H9 (cell line): ENCODE measurements around the gene OR8J1. TPM values are rescaled to one million over a fixed set of nuclear protein-coding genes. Genes with fewer than 3 reads are reported as not detected.

ENCODE experiments used
- DNase-seq: peaks from one replicate; pipeline ENCODE4 v3.0.0-alpha.2; 2017
- H2AFZ ChIP-seq: one replicate; pipeline ENCODE4 v1.6.1; 2013; ENCODE audit warnings: mild to moderate bottlenecking, low read length, control low read depth, moderate library complexity
- H2AK5ac ChIP-seq: 2 replicates; pipeline ENCODE4 v1.6.1; 2013; ENCODE audit warnings: low read length, control low read depth, mixed read lengths; ENCODE audit not compliant: insufficient read length
- H2BK120ac ChIP-seq: one replicate; pipeline ENCODE4 v1.6.1; 2013; ENCODE audit warnings: low read depth, mild to moderate bottlenecking, low read length, control low read depth, inconsistent platforms; ENCODE audit not compliant: poor library complexity, severe bottlenecking
- H2BK12ac ChIP-seq: 2 replicates; pipeline ENCODE4 v1.6.1; 2013; ENCODE audit warnings: low read length, control low read depth, mixed read lengths, low read depth; ENCODE audit not compliant: insufficient read length
- H2BK15ac ChIP-seq: 2 replicates; pipeline ENCODE4 v1.6.1; 2013; ENCODE audit warnings: low read depth, low read length, control low read depth
- H2BK20ac ChIP-seq: one replicate; pipeline ENCODE4 v1.6.1; 2013; ENCODE audit warnings: low read depth, mild to moderate bottlenecking, low read length, control low read depth, inconsistent platforms; ENCODE audit not compliant: poor library complexity, severe bottlenecking
- H2BK5ac ChIP-seq: 2 replicates; pipeline ENCODE4 v1.6.1; 2013; ENCODE audit warnings: low read length, control low read depth, mixed read lengths; ENCODE audit not compliant: insufficient read length
- H3K14ac ChIP-seq: 2 replicates; pipeline ENCODE4 v1.6.1; 2013; ENCODE audit warnings: low read length, control low read depth; ENCODE audit not compliant: insufficient read depth
- H3K18ac ChIP-seq: 2 replicates; pipeline ENCODE4 v1.6.1; 2013; ENCODE audit warnings: low read depth, mild to moderate bottlenecking, mixed read lengths, low read length, control low read depth; ENCODE audit not compliant: insufficient read length
- H3K23ac ChIP-seq: 2 replicates; pipeline ENCODE4 v1.6.1; 2013; ENCODE audit warnings: low read length, control low read depth, mixed read lengths, low read depth; ENCODE audit not compliant: insufficient read length
- H3K23me2 ChIP-seq: 2 replicates; pipeline ENCODE4 v1.6.1; 2013; ENCODE audit warnings: low read depth, mild to moderate bottlenecking, mixed read lengths, low read length, control low read depth; ENCODE audit not compliant: insufficient read length, poor library complexity, severe bottlenecking
- H3K27ac ChIP-seq: 2 replicates; pipeline ENCODE4 v1.5.1; 2013; ENCODE audit warnings: low read length, control low read depth, mixed read lengths, low read depth; ENCODE audit not compliant: insufficient read length
- H3K27me3 ChIP-seq: 2 replicates; pipeline ENCODE4 v1.6.1; 2013; ENCODE audit warnings: low read length, control low read depth, inconsistent platforms; ENCODE audit not compliant: insufficient read depth
- H3K4ac ChIP-seq: 2 replicates; pipeline ENCODE4 v1.6.1; 2013; ENCODE audit warnings: low read depth, mild to moderate bottlenecking, control low read depth, inconsistent platforms, low read length, moderate library complexity
- H3K4me1 ChIP-seq: 2 replicates; pipeline ENCODE4 v1.6.1; 2013; ENCODE audit warnings: low read length, control low read depth, inconsistent platforms; ENCODE audit not compliant: insufficient read depth
- H3K4me2 ChIP-seq: 2 replicates; pipeline ENCODE4 v1.6.1; 2013; ENCODE audit warnings: low read length, control low read depth, mixed read lengths; ENCODE audit not compliant: insufficient read length, insufficient read depth
- H3K56ac ChIP-seq: 2 replicates; pipeline ENCODE4 v1.6.1; 2013; ENCODE audit warnings: low read depth, mild to moderate bottlenecking, mixed read lengths, low read length, control low read depth; ENCODE audit not compliant: insufficient read length
- H3K79me1 ChIP-seq: 2 replicates; pipeline ENCODE4 v1.6.1; 2013; ENCODE audit warnings: low read depth, mild to moderate bottlenecking, moderate library complexity, low read length, control low read depth, inconsistent platforms; ENCODE audit not compliant: insufficient read depth, poor library complexity, severe bottlenecking
- H3K79me2 ChIP-seq: 2 replicates; pipeline ENCODE4 v1.6.1; 2013; ENCODE audit warnings: low read length, control low read depth, inconsistent platforms; ENCODE audit not compliant: insufficient read depth
- H3K9ac ChIP-seq: 2 replicates; pipeline ENCODE4 v1.6.1; 2013; ENCODE audit warnings: low read length, control low read depth, mixed read lengths; ENCODE audit not compliant: insufficient read length; ENCODE audit errors: extremely low read depth
- H3K9me3 ChIP-seq: one replicate; pipeline ENCODE4 v1.6.1; 2013; ENCODE audit warnings: low read depth, low read length, inconsistent platforms; ENCODE audit not compliant: control insufficient read depth
- H3T11ph ChIP-seq: one replicate; pipeline ENCODE4 v1.6.1; 2013; ENCODE audit warnings: mild to moderate bottlenecking, low read length, control low read depth, inconsistent platforms
- H4K20me1 ChIP-seq: one replicate; pipeline ENCODE4 v1.6.1; 2013; ENCODE audit not compliant: control insufficient read depth, insufficient read length, insufficient read depth
- H4K5ac ChIP-seq: 2 replicates; pipeline ENCODE4 v1.6.1; 2013; ENCODE audit warnings: low read depth, mild to moderate bottlenecking, mixed read lengths, low read length, control low read depth; ENCODE audit not compliant: insufficient read length
- H4K8ac ChIP-seq: replicated peaks from 2 replicates; pipeline ENCODE4 v1.6.1; 2013; ENCODE audit warnings: low read length, control low read depth, mixed read lengths, low read depth; ENCODE audit not compliant: insufficient read length
- H4K91ac ChIP-seq: 2 replicates; pipeline ENCODE4 v1.6.1; 2013; ENCODE audit warnings: low read depth, mild to moderate bottlenecking, moderate library complexity, mixed read lengths, low read length, control low read depth; ENCODE audit not compliant: insufficient read length
- H3K27ac Mint-ChIP-seq, 3 experiments: 2 replicates in 2 of 3; 3 replicates in 1 of 3; pipeline ENCODE4 v1.8.0; 2020 to 2021; ENCODE audit warnings: mixed read lengths in 3 of 3, mild to moderate bottlenecking in 1 of 3, moderate library complexity in 1 of 3
- H3K27me3 Mint-ChIP-seq: 2 replicates; pipeline ENCODE4 v1.8.0; 2021; ENCODE audit warnings: low read depth, mild to moderate bottlenecking, moderate library complexity, mixed read lengths
- H3K36me3 Mint-ChIP-seq, 3 experiments: 2 replicates in 2 of 3; 3 replicates in 1 of 3; pipeline ENCODE4 v1.8.0; 2020 to 2021; ENCODE audit warnings: low read depth in 3 of 3, mixed read lengths in 3 of 3; ENCODE audit not compliant: insufficient read depth in 1 of 3
- H3K4me1 Mint-ChIP-seq, 2 experiments: 2 replicates each; pipeline ENCODE4 v1.8.0; 2020; ENCODE audit warnings: mixed read lengths in 2 of 2
- H3K4me3 Mint-ChIP-seq, 2 experiments: 2 replicates in 1 of 2; 3 replicates in 1 of 2; pipeline ENCODE4 v1.8.0; 2020 to 2021; ENCODE audit warnings: mild to moderate bottlenecking in 2 of 2, mixed read lengths in 2 of 2, moderate library complexity in 1 of 2
- H3K9me3 Mint-ChIP-seq, 2 experiments: 2 replicates in 1 of 2; 3 replicates in 1 of 2; pipeline ENCODE4 v1.8.0; 2020; ENCODE audit warnings: mild to moderate bottlenecking in 2 of 2, mixed read lengths in 2 of 2, moderate library complexity in 1 of 2
- WGBS: extraction: QIAGEN DNeasy Blood & Tissue Kit; methylation state at CpG from one replicate; pipeline ENCODE4 v1.1.7; 2013; ENCODE audit warnings: missing lambda C conversion rate, low lambda C conversion rate, mixed read lengths; ENCODE audit not compliant: insufficient read length; ENCODE audit errors: extremely low coverage; 5-methylcytosine and 5-hydroxymethylcytosine counted together
- total RNA-seq: library from RNA; stranded (reverse); gene quantifications from 2 replicates; pipeline ENCODE4 v1.2.1, GENCODE V29; 2021
- TF ChIP-seq, protein P1 (sequence below): fragments of 200-600 bp; sonication (generic); conservative IDR thresholded peaks from 3 replicates; pipeline ENCODE4 v1.8.0; 2021; ENCODE audit warnings: antibody characterized with exemption, mild to moderate bottlenecking

The OR8J1 gene
- total RNA-seq, 1 experiment from 2014 or later, result not detected

DNA sequence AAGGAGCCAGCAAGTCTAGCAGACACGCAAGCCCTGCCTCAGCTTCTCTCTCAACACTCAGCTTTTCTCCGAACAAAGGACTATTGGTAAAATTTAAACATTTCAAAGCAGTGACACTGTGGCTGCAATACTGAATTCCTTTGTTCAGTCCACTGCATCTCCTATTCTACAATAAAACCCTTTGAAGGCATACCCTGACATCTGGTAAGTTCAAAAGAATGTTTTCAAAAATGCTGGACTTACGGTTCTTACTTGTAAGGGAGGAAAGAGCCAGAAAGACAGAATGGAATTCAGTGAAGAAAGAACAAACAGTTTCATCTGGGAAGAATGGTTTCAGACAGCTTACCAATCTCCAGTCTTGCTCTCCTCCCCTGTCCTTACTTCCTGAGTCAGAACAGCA, 20.9 kb upstream of the OR8J1 start:
- Mint-ChIP-seq H3K9me3 (peaks cover 14 to 17% of the 10 kb centered on the region in 2 experiments), H3K4me1 (peaks cover 11 to 14% of the 10 kb centered on the region in 2 experiments), H3K4me3 (no peak overlapping the region), H3K27ac (no peak overlapping the region), H3K36me3 (peaks cover 0 to 19% (median 3%) of the 10 kb centered on the region in 3 experiments; a peak in 4 of 7 replicates), H3K27me3 (no peaks in the 10 kb centered on the region)
- H3K9me3 ChIP-seq, result no peaks in the 10 kb centered on the region
- no peak for DNase-seq
- H3K56ac ChIP-seq, result no peak overlapping the region
- TF ChIP-seq, protein P1, sequence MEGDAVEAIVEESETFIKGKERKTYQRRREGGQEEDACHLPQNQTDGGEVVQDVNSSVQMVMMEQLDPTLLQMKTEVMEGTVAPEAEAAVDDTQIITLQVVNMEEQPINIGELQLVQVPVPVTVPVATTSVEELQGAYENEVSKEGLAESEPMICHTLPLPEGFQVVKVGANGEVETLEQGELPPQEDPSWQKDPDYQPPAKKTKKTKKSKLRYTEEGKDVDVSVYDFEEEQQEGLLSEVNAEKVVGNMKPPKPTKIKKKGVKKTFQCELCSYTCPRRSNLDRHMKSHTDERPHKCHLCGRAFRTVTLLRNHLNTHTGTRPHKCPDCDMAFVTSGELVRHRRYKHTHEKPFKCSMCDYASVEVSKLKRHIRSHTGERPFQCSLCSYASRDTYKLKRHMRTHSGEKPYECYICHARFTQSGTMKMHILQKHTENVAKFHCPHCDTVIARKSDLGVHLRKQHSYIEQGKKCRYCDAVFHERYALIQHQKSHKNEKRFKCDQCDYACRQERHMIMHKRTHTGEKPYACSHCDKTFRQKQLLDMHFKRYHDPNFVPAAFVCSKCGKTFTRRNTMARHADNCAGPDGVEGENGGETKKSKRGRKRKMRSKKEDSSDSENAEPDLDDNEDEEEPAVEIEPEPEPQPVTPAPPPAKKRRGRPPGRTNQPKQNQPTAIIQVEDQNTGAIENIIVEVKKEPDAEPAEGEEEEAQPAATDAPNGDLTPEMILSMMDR, result no peak
- no peak overlapping the region for H3K9ac ChIP-seq
- H3K27me3 ChIP-seq, result no peaks in the 10 kb centered on the region
- no peak overlapping the region for H2AK5ac ChIP-seq
- H2AFZ ChIP-seq, result no peak overlapping the region
- no peak overlapping the region for H2BK15ac ChIP-seq
- no CpG with 5 or more reads among the region's 3 CpGs for WGBS
- no peak overlapping the region for H2BK120ac ChIP-seq
- H4K91ac ChIP-seq, result no peak overlapping the region
- no peaks in the 10 kb centered on the region for H4K20me1 ChIP-seq
- no peaks in the 10 kb centered on the region for H3K23me2 ChIP-seq
- peaks cover 2% of the 10 kb centered on the region; the same call in 1 of the 2 replicates for H3K4me1 ChIP-seq
- no peak overlapping the region for H4K5ac ChIP-seq
- H3K4ac ChIP-seq, result no peak overlapping the region
- H2BK20ac ChIP-seq, result no peak overlapping the region
- H3K14ac ChIP-seq, result no peak overlapping the region
- no peaks in the 10 kb centered on the region for H3K79me2 ChIP-seq
- H3K79me1 ChIP-seq, result no peaks in the 10 kb centered on the region
- H2BK12ac ChIP-seq, result no peak overlapping the region
- H3T11ph ChIP-seq, result no peak overlapping the region
- H3K23ac ChIP-seq, result no peak overlapping the region
- H3K27ac ChIP-seq, result no peak overlapping the region
- no peak overlapping the region for H3K4me2 ChIP-seq
- H4K8ac ChIP-seq, result no peak overlapping the region
- H3K18ac ChIP-seq, result no peak overlapping the region
- no peak overlapping the region for H2BK5ac ChIP-seq
